ENCODE measurements around the gene TPRG1L. TPM values are rescaled to one million over a fixed set of nuclear protein-coding genes. Genes with fewer than 3 reads are reported as not detected.

Gene TPRG1L
- total RNA-seq, 1 donor from 2014 or later: 14.5 TPM

DNA sequence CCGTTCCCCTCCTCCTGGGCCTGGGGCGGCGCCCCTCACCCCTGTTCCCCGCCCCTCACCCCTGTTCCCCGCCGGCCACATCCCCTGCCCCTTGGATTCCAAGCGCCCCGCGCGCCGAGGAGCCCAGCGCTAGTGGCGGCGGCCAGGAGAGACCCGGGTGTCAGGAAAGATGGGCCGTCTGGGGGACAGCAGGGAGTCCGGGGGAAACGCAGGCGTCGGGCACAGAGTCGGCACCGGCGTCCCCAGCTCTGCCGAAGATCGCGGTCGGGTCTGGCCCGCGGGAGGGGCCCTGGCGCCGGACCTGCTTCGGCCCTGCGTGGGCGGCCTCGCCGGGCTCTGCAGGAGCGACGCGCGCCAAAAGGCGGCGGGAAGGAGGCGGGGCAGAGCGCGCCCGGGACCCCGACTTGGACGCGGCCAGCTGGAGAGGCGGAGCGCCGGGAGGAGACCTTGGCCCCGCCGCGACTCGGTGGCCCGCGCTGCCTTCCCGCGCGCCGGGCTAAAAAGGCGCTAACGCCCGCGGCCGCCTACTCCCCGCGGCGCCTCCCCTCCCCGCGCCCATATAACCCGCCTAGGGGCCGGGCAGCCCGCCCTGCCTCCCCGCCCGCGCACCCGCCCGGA lies 27.2 kb downstream of the TPRG1L start, which contains the start of gene TP73:
TSS of gene TP73 (plus strand) at position 587 of the 618 bp plus-strand sequence. CDS start 29,850 bp downstream, outside the sequence.
- Mint-ChIP-seq H3K27me3 (ENCODE audit: low read depth) (peaks cover 71% of the 10 kb centered on the region), H3K4me3 (peak within 1 kb of the TSS; percentile 48), H3K9me3 (no peaks in the 10 kb centered on the region), H3K27ac (ENCODE audit: unreplicated experiment) (no peak within 1 kb of the TSS), H3K4me1 (peaks cover 24% of the 10 kb centered on the region), H3K36me3 (ENCODE audit: low read depth) (no peaks in the 10 kb centered on the region)
- TF ChIP-seq, protein P1, sequence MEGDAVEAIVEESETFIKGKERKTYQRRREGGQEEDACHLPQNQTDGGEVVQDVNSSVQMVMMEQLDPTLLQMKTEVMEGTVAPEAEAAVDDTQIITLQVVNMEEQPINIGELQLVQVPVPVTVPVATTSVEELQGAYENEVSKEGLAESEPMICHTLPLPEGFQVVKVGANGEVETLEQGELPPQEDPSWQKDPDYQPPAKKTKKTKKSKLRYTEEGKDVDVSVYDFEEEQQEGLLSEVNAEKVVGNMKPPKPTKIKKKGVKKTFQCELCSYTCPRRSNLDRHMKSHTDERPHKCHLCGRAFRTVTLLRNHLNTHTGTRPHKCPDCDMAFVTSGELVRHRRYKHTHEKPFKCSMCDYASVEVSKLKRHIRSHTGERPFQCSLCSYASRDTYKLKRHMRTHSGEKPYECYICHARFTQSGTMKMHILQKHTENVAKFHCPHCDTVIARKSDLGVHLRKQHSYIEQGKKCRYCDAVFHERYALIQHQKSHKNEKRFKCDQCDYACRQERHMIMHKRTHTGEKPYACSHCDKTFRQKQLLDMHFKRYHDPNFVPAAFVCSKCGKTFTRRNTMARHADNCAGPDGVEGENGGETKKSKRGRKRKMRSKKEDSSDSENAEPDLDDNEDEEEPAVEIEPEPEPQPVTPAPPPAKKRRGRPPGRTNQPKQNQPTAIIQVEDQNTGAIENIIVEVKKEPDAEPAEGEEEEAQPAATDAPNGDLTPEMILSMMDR (conservative IDR thresholded peaks at IDR 0.05): no peak
- DNase-seq (ENCODE audit: low read depth, low spot score): peak; percentile 28

DNA sequence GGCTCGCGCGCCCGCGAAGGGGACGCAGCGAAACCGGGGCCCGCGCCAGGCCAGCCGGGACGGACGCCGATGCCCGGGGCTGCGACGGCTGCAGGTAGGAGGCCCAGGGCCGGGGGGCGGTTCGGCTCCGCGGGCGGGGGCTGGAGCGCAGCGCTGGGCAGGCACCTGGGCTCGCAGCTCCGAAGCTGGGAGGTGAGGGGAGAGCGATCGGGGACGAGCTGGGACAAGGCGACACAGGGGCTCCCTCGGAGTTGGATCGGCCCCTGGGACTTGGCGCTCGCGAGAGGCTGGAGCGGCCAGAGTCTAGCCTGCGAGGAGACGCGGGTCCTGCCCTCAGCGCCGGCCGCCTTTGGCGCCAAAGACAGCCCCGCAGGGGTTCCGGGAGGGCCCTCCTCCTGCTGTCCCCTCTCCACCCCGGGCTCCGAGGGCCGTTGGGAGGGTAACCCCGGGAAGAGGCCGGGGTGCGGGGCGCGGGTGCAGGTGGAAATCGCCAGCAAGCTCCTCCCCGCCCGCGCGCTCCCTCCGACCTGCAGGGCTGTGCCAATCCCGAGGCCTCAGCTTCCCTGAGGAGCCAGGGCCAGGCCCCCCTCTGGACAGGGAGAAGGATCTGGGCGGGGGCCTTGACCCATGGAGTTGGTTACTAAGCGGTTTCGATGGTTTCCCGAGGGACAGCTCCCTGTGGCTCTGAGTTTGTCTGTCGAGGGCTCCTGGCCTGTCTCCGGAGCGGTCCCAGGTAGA lies 27.9 kb downstream of the TPRG1L start:
- H3K4me1 Mint-ChIP-seq: peaks cover 24% of the 10 kb centered on the region
- H3K4me3 Mint-ChIP-seq: peak overlapping the region; percentile 48
- H3K27me3 Mint-ChIP-seq (ENCODE audit: low read depth): peaks cover 78% of the 10 kb centered on the region
- no peak overlapping the region for H3K27ac Mint-ChIP-seq (ENCODE audit: unreplicated experiment)
- TF ChIP-seq, protein P1 (conservative IDR thresholded peaks at IDR 0.05): no peak
- no peak for DNase-seq (ENCODE audit: low read depth, low spot score)
- H3K9me3 Mint-ChIP-seq: no peaks in the 10 kb centered on the region
- no peaks in the 10 kb centered on the region for H3K36me3 Mint-ChIP-seq (ENCODE audit: low read depth)

DNA sequence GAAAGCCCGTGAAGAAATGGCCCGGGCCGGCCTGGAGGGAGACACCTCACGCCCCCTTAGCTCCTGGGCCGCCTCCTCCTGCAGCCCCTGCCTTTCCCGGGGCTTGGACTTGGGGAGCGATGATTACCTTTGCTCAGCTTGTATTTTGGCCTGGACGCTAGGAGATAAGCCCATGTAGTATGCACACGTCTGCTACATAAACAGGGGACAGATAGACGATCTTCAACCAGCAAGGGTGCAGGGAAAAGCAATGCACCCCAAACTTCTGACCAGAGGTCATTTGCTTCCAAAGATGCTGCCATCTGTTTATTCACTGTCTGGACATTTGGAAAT lies 28.4 kb downstream of the TPRG1L start:
- H3K36me3 Mint-ChIP-seq (ENCODE audit: low read depth): no peaks in the 10 kb centered on the region
- H3K27ac Mint-ChIP-seq (ENCODE audit: unreplicated experiment): no peak overlapping the region
- H3K27me3 Mint-ChIP-seq (ENCODE audit: low read depth): peaks cover 84% of the 10 kb centered on the region
- peak overlapping the region; percentile 48 for H3K4me3 Mint-ChIP-seq
- DNase-seq (ENCODE audit: low read depth, low spot score): no peak
- H3K4me1 Mint-ChIP-seq: peaks cover 24% of the 10 kb centered on the region
- H3K9me3 Mint-ChIP-seq: no peaks in the 10 kb centered on the region
- TF ChIP-seq, protein P1 (conservative IDR thresholded peaks at IDR 0.05): no peak

DNA sequence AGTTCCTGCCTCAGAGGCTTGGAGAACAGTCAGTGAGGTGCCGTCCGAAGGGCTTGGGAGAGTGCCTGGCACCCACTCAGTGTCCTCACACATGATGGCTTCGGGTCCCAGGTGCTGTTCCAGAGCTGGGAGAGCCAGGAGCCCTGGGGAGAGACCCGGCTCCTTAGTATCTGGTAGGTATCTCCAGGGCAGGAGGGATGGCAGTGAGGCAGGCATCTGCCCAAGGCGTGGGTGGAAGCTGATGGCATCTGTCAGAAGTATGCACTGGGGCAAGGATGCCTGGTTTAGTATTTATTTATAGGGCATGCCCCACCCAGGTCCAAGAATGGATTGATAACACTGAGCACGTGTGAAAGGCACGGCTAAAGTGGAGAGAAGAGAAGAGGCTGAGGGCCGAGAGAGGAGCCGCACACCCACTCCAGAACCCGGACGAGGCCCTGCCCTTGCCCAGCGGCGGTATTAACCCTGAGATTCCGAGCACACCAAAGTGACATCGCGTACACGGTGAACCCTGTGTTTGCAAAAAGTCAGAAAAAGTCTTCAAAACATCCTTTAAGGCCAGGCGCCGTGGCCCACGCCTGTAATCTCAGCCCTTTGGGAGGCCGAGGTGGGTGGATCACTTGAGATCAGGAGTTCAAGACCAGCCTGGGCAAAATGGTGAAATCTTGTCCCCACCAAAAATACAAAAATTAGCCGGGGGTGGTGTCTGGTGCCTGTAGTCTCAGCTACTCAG lies 29.9 kb downstream of the TPRG1L start:
- H3K4me1 Mint-ChIP-seq: peaks cover 17% of the 10 kb centered on the region
- peaks cover 86% of the 10 kb centered on the region for H3K27me3 Mint-ChIP-seq (ENCODE audit: low read depth)
- no peak overlapping the region for H3K4me3 Mint-ChIP-seq
- no peak for DNase-seq (ENCODE audit: low read depth, low spot score)
- no peak overlapping the region for H3K27ac Mint-ChIP-seq (ENCODE audit: unreplicated experiment)
- no peaks in the 10 kb centered on the region for H3K9me3 Mint-ChIP-seq
- TF ChIP-seq, protein P1 (conservative IDR thresholded peaks at IDR 0.05): no peak
- H3K36me3 Mint-ChIP-seq (ENCODE audit: low read depth): no peaks in the 10 kb centered on the region

DNA sequence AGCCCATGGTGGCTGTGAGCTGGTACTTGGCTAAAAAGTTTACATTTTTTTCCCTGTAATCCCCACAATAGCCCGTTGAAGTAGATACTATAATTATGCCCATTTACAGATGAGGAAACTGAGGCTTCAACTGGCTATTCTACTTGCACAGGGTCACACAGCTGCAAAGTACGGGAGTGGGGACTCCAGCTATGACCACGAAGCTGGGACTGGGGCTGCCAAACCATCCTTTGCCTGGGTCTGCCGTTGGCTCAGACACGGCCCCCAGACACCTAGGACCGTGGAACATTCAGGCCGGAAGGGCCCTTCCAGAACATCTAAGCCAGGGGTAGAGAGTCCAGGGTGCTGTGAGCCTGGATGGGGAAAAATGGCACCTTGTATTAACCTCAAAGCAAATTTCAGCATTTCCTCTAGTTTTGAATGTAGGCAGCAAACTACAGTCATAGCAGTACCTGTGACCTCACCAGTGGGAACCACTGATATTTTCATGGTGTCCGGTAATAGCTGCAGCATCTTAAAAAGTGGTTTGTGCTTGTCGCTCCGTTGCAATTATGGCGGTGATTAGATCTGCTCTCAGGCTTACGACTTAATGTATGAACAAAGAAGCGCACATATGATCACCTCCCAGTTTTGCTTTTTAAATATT lies 31.8 kb downstream of the TPRG1L start:
- TF ChIP-seq, protein P1 (conservative IDR thresholded peaks at IDR 0.05): no peak
- H3K9me3 Mint-ChIP-seq: no peaks in the 10 kb centered on the region
- H3K36me3 Mint-ChIP-seq (ENCODE audit: low read depth): no peaks in the 10 kb centered on the region
- no peak overlapping the region for H3K4me3 Mint-ChIP-seq
- H3K4me1 Mint-ChIP-seq: peaks cover 10% of the 10 kb centered on the region
- H3K27ac Mint-ChIP-seq (ENCODE audit: unreplicated experiment): no peak overlapping the region
- peaks cover 77% of the 10 kb centered on the region for H3K27me3 Mint-ChIP-seq (ENCODE audit: low read depth)
- DNase-seq (ENCODE audit: low read depth, low spot score): no peak
